GM19452 (cell line): ENCODE measurements around the gene OR1N2.
"Not testable (repeated sequence)": the region's sequence is repeated elsewhere in the genome, so short reads cannot be mapped to it uniquely, and the experiment has no call there.

Experiments
- ATAC-seq: cut with Tn5 transposase; IDR thresholded peaks from one replicate; pipeline ENCODE4 v1.9.1; 2021; ENCODE audit not compliant: unreplicated experiment

OR1N2 gene, protein sequence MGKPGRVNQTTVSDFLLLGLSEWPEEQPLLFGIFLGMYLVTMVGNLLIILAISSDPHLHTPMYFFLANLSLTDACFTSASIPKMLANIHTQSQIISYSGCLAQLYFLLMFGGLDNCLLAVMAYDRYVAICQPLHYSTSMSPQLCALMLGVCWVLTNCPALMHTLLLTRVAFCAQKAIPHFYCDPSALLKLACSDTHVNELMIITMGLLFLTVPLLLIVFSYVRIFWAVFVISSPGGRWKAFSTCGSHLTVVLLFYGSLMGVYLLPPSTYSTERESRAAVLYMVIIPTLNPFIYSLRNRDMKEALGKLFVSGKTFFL

DNA sequence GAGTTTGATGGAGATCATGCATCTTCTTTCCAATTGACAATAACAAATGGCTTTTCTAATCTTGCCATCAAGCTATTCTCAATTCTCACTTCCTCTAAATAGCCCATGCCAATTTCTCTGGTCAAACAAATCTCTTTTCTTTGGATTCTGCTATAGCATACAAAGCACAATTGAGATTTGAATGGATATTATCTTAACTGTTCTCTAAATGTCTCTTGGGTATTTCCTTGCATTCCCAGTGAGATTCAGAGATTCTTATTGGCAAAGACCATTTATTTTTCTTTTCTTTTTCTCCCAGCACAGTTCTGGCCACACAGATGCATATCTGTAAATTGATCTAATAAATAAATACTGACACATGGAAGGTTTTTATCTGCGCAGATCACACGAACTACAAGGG lies at the start of gene OR1N2:
TSS of gene OR1N2 (plus strand) at position 301 of the 400 bp plus-strand sequence. CDS start 100 bp downstream, outside the sequence.
- ATAC-seq: no peak

DNA sequence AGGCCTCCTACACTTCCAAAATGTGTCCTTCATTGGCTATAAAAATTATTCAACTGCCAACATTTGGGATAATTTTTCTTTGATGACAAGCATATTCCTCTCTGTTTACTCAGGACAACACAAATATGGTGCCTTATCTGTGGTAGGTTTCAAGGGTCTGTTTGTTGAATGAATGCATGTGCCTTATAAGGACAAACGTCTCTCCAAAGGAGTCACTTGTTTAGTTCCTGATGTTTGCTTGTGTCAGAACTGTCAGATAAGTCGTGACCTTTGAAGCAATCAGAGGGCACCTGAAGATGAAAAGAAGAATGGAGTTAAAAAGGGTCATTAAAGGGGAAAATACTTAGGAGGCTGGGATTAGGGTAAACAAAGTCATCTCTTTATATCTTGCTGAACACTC lies 45.9 kb upstream of the OR1N2 start:
- no peak for ATAC-seq

DNA sequence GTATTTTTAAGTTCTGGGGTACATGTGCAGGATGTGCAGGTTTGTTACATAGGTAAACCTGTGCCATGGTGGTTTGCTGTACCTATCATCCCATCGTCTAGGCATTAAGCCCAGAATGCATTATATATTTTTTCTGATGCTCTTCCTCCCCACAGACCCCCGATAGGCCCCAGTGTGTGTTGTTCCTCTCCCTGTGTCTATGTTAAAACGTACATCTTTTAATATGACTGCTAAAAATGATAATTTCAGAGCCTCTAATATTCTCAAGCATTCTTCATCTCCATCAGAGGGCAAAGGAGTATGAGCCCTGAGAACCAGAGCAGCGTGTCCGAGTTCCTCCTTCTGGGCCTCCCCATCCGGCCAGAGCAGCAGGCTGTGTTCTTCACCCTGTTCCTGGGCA lies 42.4 kb upstream of the OR1N2 start, which contains the start of gene OR1J2:
TSS of gene OR1J2 (plus strand) at position 301 of the 400 bp plus-strand sequence. CDS start at position 301, 0 bp downstream.
- no peak for ATAC-seq

DNA sequence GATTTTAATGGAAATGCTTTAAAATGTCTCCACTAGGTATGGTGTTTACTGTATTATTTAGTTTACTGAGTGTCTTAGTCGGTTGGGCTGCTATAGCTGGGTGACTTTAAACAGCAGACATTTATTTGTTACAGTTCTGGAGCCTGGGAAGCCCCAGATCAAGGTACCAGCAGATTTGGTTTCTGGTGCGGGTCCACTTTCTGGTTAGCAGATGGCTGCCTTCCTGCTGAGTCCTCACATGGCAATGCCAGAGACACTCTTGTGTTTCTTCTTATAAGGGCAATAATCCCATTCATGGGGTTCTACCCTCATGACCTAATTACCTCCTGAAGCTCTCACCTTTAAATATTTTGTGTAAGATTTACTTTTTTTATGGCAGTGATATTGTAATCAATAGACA lies 34.7 kb upstream of the OR1N2 start:
- no peak for ATAC-seq

DNA sequence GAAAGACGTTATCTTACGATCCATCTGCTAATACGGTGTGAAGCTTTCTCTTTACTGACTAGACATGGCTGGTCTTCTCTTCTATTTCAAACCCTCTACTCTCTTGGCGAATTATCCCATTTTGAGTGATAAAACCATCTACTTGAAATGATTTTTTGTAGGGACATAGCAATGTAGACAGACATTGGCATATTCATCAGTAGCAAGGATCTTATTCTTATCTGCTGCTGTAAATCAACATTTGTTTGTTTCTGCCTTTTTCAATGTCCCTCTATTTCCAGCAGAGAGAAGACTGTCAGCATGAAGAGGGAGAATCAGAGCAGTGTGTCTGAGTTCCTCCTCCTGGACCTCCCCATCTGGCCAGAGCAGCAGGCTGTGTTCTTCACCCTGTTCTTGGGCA lies 34.1 kb upstream of the OR1N2 start, which contains the start of gene OR1J4:
TSS of gene OR1J4 (plus strand) at position 301 of the 400 bp plus-strand sequence. CDS start at position 301, 0 bp downstream.
- ATAC-seq: no peak

DNA sequence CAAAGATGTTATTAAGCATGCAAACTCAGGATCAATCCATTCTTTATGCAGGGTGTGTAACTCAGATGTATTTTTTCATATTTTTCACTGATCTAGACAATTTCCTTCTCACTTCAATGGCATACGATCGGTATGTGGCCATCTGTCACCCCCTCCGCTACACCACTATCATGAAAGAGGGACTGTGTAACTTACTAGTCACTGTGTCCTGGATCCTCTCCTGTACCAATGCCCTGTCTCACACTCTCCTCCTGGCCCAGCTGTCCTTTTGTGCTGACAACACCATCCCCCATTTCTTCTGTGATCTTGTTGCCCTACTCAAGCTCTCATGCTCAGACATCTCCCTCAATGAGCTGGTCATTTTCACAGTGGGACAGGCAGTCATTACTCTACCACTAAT lies 33.5 kb upstream of the OR1N2 start:
- ATAC-seq: no peak

DNA sequence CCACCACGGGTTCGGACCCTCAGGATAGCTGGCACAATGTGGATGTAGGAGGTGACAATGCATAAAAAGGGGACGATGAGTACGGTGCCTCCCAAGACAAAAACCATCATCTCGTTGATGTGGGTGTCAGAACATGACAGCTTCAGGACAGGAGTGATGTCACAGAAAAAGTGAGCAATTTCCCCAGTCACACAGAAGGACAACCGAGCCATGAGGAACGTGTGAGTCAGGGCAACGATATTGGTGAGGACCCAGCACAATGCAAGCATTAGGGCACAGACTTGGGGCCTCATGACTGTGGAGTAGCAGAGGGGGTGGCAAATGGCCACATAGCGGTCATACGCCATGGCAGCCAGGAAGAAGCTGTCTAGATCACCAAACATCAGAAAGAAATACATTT lies 26.3 kb upstream of the OR1N2 start:
- no peak for ATAC-seq

DNA sequence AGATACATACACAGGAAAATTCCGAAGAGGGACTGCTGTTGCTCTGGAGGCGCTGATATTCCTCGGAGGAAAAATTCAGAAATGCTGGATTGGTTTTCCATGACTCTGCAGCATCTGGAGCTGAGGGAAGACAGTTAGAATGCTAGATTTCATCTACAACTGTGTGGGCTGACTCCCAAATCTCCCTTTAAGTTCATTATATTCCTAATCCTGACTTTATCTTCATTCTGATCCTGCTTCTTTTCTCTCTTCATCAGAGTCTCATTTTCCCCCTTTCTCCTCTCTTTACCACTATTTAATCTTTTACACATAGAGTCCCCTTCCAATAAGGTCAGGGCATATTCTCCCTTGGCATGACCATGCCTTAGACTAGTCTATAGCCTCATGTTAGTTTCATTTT lies 25.7 kb upstream of the OR1N2 start, which contains the start of gene OR1N1:
TSS of gene OR1N1 (minus strand) at position 101 of the 400 bp plus-strand sequence. CDS start at position 101, 0 bp downstream.
- ATAC-seq: no peak

DNA sequence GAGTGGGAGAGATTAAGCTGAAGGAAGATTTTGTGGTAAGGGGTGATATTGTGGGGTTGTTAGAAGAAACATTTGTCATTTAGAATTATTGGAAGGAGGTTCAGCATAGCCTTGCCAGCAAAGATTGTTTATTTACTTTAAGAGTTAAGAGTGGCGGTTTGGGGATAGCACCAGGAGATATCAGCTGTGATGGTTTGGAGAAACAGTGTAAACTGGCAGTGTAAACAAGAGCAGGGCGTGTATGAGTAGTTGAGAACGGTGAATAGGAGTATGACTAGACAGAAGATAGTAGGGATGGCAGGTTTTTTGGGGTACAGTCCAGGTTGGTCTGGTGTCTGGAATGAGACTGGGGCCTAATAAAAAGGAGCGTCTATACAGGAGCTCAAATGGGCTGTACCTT lies 21.8 kb upstream of the OR1N2 start:
- ATAC-seq: not testable (repeated sequence)

DNA sequence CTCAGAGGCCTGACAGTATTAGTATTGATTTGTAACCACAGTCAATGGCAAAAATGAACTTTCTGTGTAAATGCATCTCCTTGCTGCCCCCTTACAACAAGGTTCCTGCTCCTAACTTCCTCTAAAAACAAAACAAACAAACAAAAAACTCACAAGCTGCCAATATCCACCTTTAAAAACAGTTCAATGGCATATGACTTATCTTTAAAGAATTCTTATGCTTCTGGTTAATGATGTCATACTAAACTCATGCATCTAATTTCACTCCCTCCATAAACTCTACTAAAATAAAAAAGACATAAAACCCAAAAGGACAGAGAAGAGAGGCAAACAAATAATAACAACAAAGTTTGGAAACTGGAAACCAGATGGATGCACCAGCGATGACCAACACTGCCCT lies 16.8 kb upstream of the OR1N2 start:
- ATAC-seq: no peak

DNA sequence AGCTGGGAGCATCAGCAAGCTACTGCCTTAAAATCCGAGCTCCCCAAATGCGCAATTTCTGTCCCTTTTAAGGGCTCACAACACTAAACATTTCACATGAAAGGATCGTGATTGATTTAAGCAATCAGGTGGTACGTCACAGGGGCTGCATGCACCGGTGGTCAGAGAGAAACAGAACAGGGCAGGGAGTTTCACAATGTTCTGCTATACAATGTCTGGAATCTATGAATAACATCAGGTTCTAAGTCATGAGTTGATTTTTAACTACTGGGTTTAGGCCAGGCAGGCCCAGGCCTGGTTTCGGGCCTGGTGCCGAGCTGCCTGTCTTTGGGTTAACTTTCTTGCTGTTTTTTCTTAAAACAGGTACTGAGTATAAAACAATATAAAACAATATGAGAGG lies 15.8 kb upstream of the OR1N2 start:
- not testable (repeated sequence) for ATAC-seq

DNA sequence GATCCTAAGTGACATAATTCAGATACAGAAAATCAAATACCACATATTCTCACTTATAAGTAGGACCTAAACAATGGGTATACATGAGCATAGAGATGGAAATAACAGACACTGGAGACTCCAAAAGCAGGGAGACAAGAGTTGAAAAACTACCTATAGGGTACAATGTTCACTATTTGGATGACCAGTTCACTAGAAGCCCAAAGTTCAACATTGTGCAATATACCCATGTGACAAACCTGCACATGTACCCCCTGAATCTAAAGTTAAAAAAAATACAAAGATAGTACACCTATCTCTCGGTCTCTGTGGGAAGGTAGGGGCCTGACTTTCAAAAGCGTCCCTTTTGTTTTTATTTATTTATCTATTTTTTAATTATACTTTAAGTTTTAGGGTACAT lies 14.2 kb upstream of the OR1N2 start:
- no peak for ATAC-seq

DNA sequence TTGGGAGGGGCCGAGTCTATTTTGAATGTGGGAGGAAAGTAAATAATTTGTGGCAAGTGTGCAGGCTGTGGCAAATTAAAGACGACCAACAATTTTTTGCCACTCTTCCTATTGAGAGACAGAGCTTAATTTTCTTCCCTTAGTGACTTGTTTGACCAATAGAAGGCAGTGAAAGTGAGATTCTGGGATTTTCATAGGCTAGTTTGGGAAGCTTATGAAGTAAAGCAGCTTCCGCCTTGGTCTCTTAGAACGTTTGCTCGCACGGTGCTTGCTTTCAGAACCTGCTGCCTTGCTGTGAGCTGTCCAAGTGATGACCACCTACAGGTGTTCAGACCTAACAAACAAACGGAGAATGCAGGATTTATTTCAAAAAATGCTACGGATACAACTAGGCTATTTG lies 6.7 kb upstream of the OR1N2 start:
- ATAC-seq: no peak

DNA sequence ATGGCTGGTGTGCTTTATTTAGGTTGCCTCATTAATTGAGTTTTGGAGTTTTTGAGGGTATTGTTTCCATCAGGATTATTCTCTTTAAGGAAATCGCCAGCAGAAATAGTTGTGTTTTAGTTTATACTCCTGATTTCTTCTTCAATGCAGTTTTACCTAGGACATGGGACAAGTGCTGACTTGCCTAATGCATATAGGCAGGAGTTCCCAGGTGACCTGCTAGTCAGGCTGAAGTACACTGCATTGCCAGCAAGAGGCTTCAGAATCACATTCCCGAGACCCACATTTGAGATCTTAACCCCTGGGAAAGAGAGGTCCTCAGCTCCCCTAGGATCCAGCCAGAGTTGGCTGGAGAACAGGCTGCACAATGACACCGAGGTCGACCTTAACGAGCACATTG lies 1.5 kb upstream of the OR1N2 start:
- no peak for ATAC-seq

DNA sequence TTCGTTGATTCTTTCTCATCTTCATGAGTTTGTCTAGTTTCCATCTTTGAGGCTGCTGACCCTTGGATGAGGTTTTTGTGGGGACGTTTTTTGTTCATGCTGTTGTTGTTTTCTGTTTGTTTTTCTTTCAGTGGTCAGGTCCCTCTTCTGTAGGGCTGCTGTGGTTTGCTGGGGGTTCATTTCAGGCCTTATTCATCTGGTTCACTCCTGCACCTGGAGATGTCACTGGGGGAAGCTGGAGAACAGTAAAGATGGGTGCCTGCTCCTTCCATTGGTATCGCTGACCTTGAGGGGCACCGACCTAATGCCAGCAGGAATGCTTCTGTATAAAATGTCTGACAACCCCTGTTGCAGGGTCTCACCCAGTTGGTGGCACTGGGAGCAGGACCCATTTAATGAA lies 8.5 kb downstream of the OR1N2 start:
- ATAC-seq: no peak

DNA sequence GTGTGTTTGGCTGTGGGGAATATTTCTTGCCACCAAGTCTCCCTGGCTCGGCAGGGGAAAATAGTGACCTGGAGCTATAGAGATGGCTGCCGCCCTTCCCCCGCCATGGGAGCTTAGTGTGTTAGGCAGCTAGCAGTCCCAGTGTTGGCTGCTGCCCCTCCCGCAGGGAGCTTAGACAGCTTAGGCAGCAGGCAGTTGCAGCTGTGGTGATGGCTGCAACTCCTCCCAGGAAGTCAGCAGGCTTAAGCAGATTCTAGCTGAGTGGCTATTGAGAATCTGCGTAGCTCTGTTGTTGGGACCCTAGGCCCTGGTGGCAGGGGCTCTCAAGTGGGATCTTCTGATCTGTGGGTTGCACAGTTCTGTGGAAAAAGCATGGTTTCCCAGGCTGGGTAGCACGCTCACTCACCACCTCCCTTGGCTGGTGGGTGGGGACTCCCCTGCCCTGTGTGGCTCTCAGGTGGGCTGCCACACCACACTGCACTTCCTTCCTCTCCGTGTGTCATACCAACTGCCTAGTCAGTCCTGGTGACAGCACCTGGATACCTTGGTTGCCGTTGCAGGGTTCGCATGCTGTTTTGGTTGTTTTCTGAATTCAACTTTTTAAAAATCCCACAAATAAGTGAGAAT lies 9.3 kb downstream of the OR1N2 start:
- ATAC-seq: no peak

DNA sequence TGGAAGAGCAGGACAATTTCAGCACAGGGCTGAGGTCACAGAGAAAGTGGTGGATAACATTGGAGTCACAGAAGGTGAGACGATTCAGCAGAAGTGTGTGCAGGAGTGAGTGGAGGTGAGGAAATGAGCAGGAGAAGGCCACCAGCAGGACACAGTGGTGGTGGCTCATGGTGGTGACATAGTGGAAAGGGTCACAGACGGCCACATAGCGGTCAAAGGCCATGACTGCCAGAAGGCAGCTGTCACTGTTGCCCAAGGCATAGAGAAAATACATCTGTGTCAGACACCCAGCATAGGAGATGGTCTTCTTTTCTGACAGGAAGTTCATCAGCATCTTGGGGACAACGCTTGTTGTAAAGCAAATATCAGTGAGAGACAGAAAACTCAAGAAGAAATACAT lies 15.0 kb downstream of the OR1N2 start:
- no peak for ATAC-seq

DNA sequence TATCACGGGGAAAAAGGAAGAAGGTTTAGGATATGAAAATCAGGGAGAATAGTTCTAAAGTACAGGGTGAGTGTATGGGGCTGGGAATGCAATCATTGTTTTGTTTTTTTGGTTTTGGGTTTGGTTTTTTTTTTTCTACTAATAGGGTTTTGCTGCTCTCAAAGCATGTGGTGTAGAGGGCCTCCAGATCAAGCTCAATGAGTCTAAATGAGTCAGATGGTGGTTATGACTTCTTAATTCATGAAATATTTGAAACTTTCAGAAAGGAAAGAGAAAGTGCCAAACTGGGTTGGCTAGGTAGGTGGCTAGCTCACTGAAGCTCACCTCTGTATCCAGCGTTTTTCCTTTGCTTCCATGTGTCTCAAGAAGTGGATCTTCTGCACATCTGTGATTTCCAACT lies 19.5 kb downstream of the OR1N2 start:
- no peak for ATAC-seq

DNA sequence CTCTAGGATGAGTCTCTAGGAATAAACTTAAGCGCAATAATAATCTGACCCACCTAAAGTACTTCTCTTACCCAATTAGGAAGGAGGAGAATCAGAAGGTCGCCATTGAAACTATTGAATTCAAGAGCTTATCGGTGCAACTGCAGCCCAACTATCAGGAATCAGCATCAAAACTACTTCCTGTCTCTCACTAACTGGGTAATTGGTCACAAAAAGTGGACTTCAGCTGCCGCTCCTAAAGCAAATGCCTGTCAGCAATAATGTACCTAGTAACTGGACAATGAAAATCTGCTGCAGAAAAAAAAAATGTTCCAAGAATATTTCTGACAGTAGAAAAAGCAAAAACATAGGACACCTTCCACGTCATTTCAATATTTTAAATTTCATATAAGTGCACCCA lies 27.0 kb downstream of the OR1N2 start:
- no peak for ATAC-seq

DNA sequence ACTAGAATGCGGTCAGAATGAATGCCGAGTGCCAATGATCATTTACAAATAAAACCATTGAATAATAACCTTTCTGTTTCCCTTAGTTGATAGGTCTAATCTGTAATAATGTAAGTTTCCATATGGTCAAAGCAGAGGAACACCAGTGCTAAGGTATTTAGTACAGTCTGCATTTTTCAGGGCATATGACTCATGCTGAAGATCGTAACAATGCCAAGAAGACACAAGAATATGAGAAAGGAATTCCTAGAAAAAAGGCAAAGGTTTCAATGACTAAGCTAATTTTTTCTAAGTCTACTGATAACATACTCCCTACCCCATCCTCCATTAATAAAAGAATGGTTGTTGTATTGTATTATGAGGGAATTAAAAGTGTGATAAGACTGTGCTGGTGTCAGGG lies 27.4 kb downstream of the OR1N2 start:
- ATAC-seq: no peak

DNA sequence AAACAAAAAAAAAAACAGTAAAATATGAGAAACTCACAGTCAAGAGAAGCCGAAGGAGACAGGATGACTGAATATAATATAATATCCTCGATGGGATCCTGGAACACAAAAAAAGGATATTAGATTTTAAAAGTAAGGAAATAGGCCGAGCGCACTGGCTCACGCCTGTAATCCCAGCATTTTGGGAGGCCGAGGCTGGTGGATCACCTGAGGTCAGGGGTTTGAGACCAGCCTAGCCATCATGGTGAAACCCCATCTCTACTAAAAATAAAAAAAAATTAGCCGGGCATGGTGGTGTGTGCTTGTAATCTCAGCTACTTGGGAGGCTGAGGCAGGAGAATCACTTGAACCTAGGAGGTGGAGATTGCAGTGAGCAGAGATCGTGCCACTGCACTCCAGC lies 30.4 kb downstream of the OR1N2 start, which contains the start of gene OR1L8:
TSS of gene OR1L8 (minus strand) at position 101 of the 400 bp plus-strand sequence. CDS start 14,907 bp downstream, outside the sequence.
- not testable (repeated sequence) for ATAC-seq
